Chondrocyte (in vitro differentiated cells): ENCODE data around the gene AP1G2. TPM values are rescaled to one million over a fixed set of nuclear protein-coding genes. Genes with fewer than 3 reads are reported as not detected.

Experiments
- total RNA-seq: library from RNA; stranded (reverse); gene quantifications from 3 replicates; pipeline ENCODE4 v1.2.1, GENCODE V29; 2021

AP1G2 gene
- total RNA-seq, 1 donor from 2014 or later: 16.4 TPM

Other genes with a start within 250 kb of the AP1G2 start
- 135 to 182 TPM (median 136 TPM) in 3 replicates for gene PABPN1, start 246.3 kb downstream of the AP1G2 start, total RNA-seq
- gene SLC22A17, start 214.9 kb downstream of the AP1G2 start, total RNA-seq: 40.3 to 63.9 TPM (median 44.0 TPM) in 3 replicates
- 29.5 to 36.7 TPM (median 29.6 TPM) in 3 replicates for gene EFS, start 202.6 kb downstream of the AP1G2 start, total RNA-seq
- gene IL25, start 195.0 kb downstream of the AP1G2 start, total RNA-seq: not detected in 3 replicates
- not detected in 3 replicates for gene CMTM5, start 190.7 kb downstream of the AP1G2 start, total RNA-seq
- not detected in 3 replicates for gene MYH6, start 159.5 kb downstream of the AP1G2 start, total RNA-seq
- not detected in 3 replicates for gene MYH7, start 132.1 kb downstream of the AP1G2 start, total RNA-seq
- gene NGDN, start 98.1 kb downstream of the AP1G2 start, total RNA-seq: 23.2 to 25.2 TPM (median 23.5 TPM) in 3 replicates
- gene ZFHX2, start 16.0 kb downstream of the AP1G2 start, total RNA-seq: 5.9 to 11.8 TPM (median 9.8 TPM) in 3 replicates
- gene THTPA, start 11.5 kb downstream of the AP1G2 start, total RNA-seq: 11.8 to 21.6 TPM (median 12.3 TPM) in 3 replicates
- gene JPH4, start 11.0 kb upstream of the AP1G2 start, total RNA-seq: 0.20 TPM in 1 of 3 replicates, not detected in the others
- not detected in 3 replicates for gene DHRS2, start 68.6 kb upstream of the AP1G2 start, total RNA-seq